Middle frontal gyrus (tissue), 1 donor: ENCODE measurements around the gene BAIAP2L1.
A peak's percentile ranks its signal among the peaks of the same experiment; 100 is the strongest.

Source experiments
- DNase-seq: peaks from one replicate; pipeline ENCODE4 v3.0.0-alpha.2; 2015; ENCODE audit warnings: low spot score; ENCODE audit errors: extremely low spot score

Gene BAIAP2L1

GRCh38 chr7:98294798-98295382 lies 106.0 kb downstream of the BAIAP2L1 start:
- DNase-seq = no peak

GRCh38 chr7:98294326-98294725 lies 106.6 kb downstream of the BAIAP2L1 start:
- no peak for DNase-seq

- DNase-seq = no peak
Observed at GRCh38 chr7:98293746-98294145, 107.1 kb downstream of the BAIAP2L1 start.

- no peak for DNase-seq
Observed at GRCh38 chr7:98293265-98293664, 107.6 kb downstream of the BAIAP2L1 start.

- DNase-seq = no peak
Observed at GRCh38 chr7:98291717-98292116, 109.2 kb downstream of the BAIAP2L1 start.

GRCh38 chr7:98289333-98289875 lies 111.5 kb downstream of the BAIAP2L1 start:
- DNase-seq = no peak

GRCh38 chr7:98288064-98288823 lies 112.6 kb downstream of the BAIAP2L1 start:
- DNase-seq = no peak

GRCh38 chr7:98287486-98287959 lies 113.4 kb downstream of the BAIAP2L1 start:
- DNase-seq = no peak

GRCh38 chr7:98286701-98287485 lies 114.0 kb downstream of the BAIAP2L1 start:
- no peak for DNase-seq

GRCh38 chr7:98286093-98286539 lies 114.8 kb downstream of the BAIAP2L1 start:
- no peak for DNase-seq

- no peak for DNase-seq
Observed at GRCh38 chr7:98285157-98286092, 115.5 kb downstream of the BAIAP2L1 start.

- no peak for DNase-seq
Observed at GRCh38 chr7:98284335-98285036, 116.4 kb downstream of the BAIAP2L1 start.

- DNase-seq = no peak
Observed at GRCh38 chr7:98283887-98284222, 117.0 kb downstream of the BAIAP2L1 start.

- no peak for DNase-seq
Observed at GRCh38 chr7:98283127-98283886, 117.6 kb downstream of the BAIAP2L1 start.

- no peak for DNase-seq
Observed at GRCh38 chr7:98282703-98283102, 118.2 kb downstream of the BAIAP2L1 start.

- DNase-seq = no peak
Observed at GRCh38 chr7:98281757-98282606, 118.9 kb downstream of the BAIAP2L1 start.

GRCh38 chr7:98280791-98281756 lies 119.8 kb downstream of the BAIAP2L1 start, which contains the start of gene BRI3:
Gene BRI3 (plus strand): TSS chr7:98281686. CDS start chr7:98281796, 110 bp downstream.
- DNase-seq = peak; percentile 71
